Motor neuron (in vitro differentiated cells): Measurements from ENCODE around the gene LRIG3. TPM values are rescaled to one million over a fixed set of nuclear protein-coding genes. Genes with fewer than 3 reads are reported as not detected.

Source experiments
- ATAC-seq, 8 experiments: fragments of 200-7000 bp; cut with Tn5 transposase; replicated peaks in 6 of 8; 2 replicates each; pipeline ENCODE4 v1.8.0; 2021; ENCODE audit warnings: mild to moderate bottlenecking in 8 of 8, moderate library complexity in 8 of 8
- H3K27ac ChIP-seq, 2 donors: fragments of 250-450 bp; sonication (Bioruptor Pico); 2 replicates each; pipeline ENCODE4 v1.9.0; 2021; ENCODE audit warnings: antibody characterized with exemption in 2 of 2, mild to moderate bottlenecking in 2 of 2, moderate library complexity in 1 of 2
- H3K4me1 ChIP-seq, 2 donors: fragments of 250-450 bp; sonication (Bioruptor Pico); replicated peaks in 1 of 2; 2 replicates each; pipeline ENCODE4 v1.6.1; 2021; ENCODE audit warnings: antibody characterized with exemption in 2 of 2, mild to moderate bottlenecking in 2 of 2, moderate library complexity in 1 of 2
- H3K4me3 ChIP-seq, 5 donors: fragments of 250-450 bp; sonication (Bioruptor Pico); 2 replicates each; pipeline ENCODE4 v1.9.0; 2021; ENCODE audit warnings: antibody characterized with exemption in 5 of 5, mild to moderate bottlenecking in 5 of 5, moderate library complexity in 4 of 5
- whole genome bisulfite sequencing, 10 experiments: fragments of 450-650 bp; shearing (Covaris generic); methylation state at CpG; one replicate each; pipeline ENCODE4 v1.0.0; 2022; 5-methylcytosine and 5-hydroxymethylcytosine counted together
- in situ Hi-C, 9 experiments: fragments of 400-800 bp; cut with MboI; loops; one replicate each; pipeline ENCODE4 v1.15.0; 2021; ENCODE audit warnings: low sequenced_read_pairs in 9 of 9, low pct_unique_long_range_greater_than_20kb in 2 of 9; ENCODE audit not compliant: unreplicated experiment in 9 of 9
- total RNA-seq, 8 experiments: library from RNA; unstranded; fragments of 300-600 nt; gene quantifications; 2 replicates each; pipeline versions ENCODE4 v1.2.3 to v1.2.4, GENCODE V29; 2022

Gene LRIG3
- total RNA-seq, 8 experiments from 2014 or later = 3.2 to 150 (median 14.8) TPM

DNA sequence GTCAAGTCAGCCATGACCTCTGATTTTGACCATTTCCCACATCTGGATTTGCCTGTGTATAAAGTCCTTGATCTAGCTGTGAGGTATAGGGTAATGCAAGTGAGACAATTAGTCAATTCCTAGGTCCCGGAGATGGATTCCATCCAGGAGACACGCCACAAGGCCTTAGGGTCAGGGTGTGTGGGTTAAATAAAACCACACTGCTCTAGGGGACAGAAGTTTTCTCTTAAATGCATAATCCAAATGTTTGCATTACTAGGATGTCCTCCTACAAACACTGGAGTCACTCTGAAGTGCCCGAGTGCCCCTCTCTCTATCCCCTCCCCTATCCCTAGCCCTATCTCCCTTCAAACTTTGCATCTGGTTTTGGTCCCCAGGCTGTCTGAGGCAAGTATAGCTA is 26.8 kb downstream of the LRIG3 start:
- in situ Hi-C loops = loop anchor here in 1 of 9 experiments (25.0 kb wide), 1 partner anchor 356 kb away; no protein-coding TSS in a partner anchor
- ATAC-seq = peak in 3 of 8 experiments; percentile 52 to 80 (median 73)
- no peak overlapping the region for H3K27ac ChIP-seq
- H3K4me3 ChIP-seq = no peak overlapping the region
- WGBS, 10 experiments = 0 to 100% (median 88%) methylated on average over 1 to 3 of the region's 3 CpGs; no CpG with 5 or more reads in 5 of the 10 experiments
- H3K4me1 ChIP-seq = no peaks in the 10 kb centered on the region

DNA sequence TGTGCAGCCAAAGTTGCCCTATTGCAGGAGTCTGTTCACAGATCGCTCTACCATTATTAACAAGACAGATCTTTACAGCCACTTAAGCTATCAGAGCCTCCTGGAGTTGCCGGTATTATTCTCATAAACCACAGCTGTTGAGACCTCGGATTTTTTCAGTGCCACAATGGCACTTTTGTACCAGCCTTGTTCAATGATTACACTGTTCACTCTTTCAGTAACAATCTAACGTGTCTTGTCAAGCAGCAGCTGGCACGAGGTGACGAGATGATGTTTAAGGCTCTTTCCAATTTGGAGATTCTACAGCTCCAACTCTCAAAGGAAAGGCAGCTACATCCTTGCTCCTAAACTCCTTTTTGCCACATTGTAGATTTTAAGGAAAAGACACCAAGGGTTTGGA is 30.7 kb downstream of the LRIG3 start:
- no peak for ATAC-seq
- in situ Hi-C loops = loop anchor here in 1 of 9 experiments (25.0 kb wide), 1 partner anchor 352 kb away; no protein-coding TSS in a partner anchor
- Histone ChIP-seq H3K4me3 (no peak overlapping the region), H3K4me1 (no peaks in the 10 kb centered on the region), H3K27ac (no peak overlapping the region)
- WGBS, 10 experiments = 69 to 100% (median 85%) methylated on average over 1 to 6 of the region's 6 CpGs; no CpG with 5 or more reads in 2 of the 10 experiments

DNA sequence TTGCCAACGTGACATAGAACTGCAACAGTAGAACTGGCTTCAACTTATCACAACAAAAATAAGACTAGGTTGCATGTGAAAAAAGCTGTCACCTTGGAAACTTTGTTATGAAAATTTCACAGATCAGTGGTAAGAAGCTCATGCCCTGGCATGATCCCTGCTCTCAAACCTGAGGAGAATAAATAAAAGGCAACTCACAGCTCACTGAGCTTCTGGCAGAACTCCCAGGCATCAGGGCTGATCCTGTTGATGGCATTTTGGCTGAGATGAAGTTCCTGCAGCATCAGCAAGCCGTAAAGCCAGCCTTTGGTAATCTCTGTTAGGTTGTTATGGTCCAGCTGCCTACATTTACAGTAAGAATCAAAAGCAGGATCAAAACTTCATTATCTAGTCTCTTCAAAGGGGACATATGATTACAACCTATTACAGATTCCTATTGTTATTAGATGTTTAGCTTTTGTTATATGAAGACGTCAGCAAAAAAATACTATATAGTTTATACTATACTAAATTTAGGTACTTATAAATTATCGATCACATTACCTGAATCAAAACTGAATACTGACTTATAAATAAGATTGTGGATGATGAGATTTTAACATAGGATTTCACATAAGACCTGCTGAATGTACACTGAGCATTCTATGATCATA is 32.0 kb downstream of the LRIG3 start:
- whole genome bisulfite sequencing, 10 experiments = 25 to 100% (median 77%) methylated on average over 1 to 4 of the region's 4 CpGs
- H3K27ac ChIP-seq = no peak overlapping the region
- no peaks in the 10 kb centered on the region for H3K4me1 ChIP-seq
- ATAC-seq = peak in 3 of 8 experiments; percentile 55 to 63 (median 57)
- in situ Hi-C loops = loop anchor here in 1 of 9 experiments (25.0 kb wide), 1 partner anchor 351 kb away; no protein-coding TSS in a partner anchor
- no peak overlapping the region for H3K4me3 ChIP-seq

- Histone ChIP-seq H3K27ac (no peak overlapping the region), H3K4me3 (no peak overlapping the region), H3K4me1 (no peaks in the 10 kb centered on the region)
- 94 to 100% (median 98%) methylated on average over 2 to 6 of the region's 6 CpGs; no CpG with 5 or more reads in 1 of the 10 experiments for WGBS, 10 experiments
- in situ Hi-C loops = loop anchor here in 1 of 9 experiments (25.0 kb wide), 1 partner anchor 350 kb away; no protein-coding TSS in a partner anchor
- no peak for ATAC-seq
Measured at GRCh38 chr12:58887068-58887467, 33.2 kb downstream of the LRIG3 start.

DNA sequence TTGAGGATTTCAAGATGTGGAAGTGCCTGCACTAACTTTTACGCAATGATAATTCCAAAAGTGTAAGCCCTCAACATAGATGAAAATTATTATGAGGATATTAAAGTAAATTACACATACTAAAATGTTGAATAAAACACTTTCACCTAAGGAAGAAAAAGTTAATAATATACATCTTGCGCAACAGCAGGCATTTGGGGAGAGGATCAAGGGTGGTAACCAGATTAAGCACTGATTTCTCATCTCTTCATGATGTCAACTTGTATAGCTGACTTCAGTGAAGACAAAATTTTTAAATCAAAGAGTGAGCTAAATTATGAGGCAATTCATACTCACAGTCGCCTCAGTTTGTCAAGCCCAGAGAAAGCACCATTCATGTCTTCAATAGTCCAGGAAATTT is 33.8 kb downstream of the LRIG3 start:
- Histone ChIP-seq H3K27ac (no peak overlapping the region), H3K4me3 (no peak overlapping the region), H3K4me1 (no peaks in the 10 kb centered on the region)
- in situ Hi-C loops = loop anchor here in 1 of 9 experiments (25.0 kb wide), 1 partner anchor 349 kb away; no protein-coding TSS in a partner anchor
- no peak for ATAC-seq
- 90 to 100% (median 100%) methylated on average over 1 to 3 of the region's 3 CpGs for WGBS, 10 experiments

DNA sequence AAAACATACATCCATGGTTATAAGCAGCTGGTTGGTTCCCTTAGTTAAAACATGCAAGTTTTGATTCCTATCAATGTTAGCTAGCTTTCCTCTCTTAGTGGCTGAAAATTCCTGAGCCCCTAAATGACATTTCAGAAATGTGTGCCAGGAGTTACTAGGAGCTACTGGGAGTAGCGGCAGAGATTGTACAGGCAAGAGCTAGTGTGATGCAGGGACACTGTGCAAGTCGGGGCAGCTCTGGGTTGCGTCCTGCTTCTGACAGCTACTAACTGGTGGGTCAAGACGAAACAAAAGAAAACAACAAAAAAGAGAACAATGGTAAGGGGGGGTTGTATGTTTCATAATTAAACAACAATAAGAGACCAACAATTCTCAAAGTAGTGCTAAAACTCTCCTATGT is 35.4 kb downstream of the LRIG3 start:
- no peak for ATAC-seq
- WGBS, 10 experiments = 50 to 100% (median 85%) methylated on average over 2 to 4 of the region's 4 CpGs; no CpG with 5 or more reads in 2 of the 10 experiments

DNA sequence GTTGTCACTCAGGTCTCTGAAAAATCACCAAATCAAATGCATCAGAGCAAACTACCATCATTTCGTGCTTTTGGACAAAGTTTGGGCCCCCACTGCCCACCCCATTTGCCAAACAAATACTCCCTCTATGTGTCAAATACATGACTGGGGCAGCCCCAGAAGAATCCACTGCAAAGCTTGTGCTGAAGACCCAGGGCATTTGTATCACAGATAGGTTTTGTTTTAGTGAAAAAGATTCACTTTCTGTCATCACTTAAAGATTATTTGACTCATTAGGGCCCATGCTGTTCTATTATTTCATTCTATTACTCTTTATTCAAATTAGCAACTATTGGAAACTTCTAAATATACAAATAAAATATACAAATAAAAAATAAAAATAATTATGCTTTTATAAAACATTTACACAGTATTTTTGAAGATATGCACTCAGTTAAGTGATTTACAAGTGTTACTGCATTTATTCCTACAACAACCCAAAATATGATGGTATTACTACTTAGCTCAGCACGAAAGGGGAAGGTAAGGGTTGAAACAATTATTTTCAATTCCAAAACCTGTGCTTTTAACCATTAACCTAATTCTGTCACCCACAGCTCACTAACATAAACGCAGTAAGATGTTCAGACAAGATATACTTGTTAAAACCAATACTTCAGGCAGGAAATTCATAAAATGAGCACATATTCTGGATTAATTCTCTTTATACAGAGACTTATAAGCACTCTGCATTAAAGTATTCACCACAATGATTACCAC is 36.5 kb downstream of the LRIG3 start:
- in situ Hi-C loops = loop anchor here in 1 of 9 experiments (25.0 kb wide), 1 partner anchor 346 kb away; no protein-coding TSS in a partner anchor
- Histone ChIP-seq H3K4me3 (no peak overlapping the region), H3K4me1 (no peaks in the 10 kb centered on the region), H3K27ac (no peak overlapping the region)
- WGBS, 10 experiments = 57 to 100% (median 93%) methylated on average over 1 to 3 of the region's 3 CpGs; no CpG with 5 or more reads in 1 of the 10 experiments
- ATAC-seq = no peak

More for the DNA sequence above, 35.4 kb downstream of the LRIG3 start:
- in situ Hi-C loops = loop anchor here in 1 of 9 experiments (25.0 kb wide), 1 partner anchor 348 kb away; no protein-coding TSS in a partner anchor
- H3K4me1 ChIP-seq = no peaks in the 10 kb centered on the region
- no peak overlapping the region for H3K4me3 ChIP-seq
- no peak overlapping the region for H3K27ac ChIP-seq

DNA sequence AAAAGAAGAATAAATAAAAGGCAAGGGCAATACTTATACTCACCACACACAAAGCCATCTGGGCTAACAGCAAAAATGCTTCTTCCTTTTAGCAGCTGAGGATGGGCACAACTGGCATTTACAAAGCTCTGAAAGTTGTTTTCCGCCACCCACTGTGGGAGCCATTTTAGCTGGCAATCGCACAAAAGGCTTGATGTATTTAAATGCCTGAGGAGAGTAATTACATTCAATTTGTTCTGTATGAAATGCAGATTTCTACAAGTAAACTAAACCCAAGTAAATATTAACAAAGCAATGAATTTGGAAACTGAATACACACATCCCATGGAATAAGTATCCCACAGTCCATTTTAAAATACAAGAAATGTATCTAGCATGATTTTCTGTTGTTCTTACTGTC is 37.5 kb downstream of the LRIG3 start:
- 40 to 100% (median 96%) methylated on average over 1 to 2 of the region's 2 CpGs; no CpG with 5 or more reads in 2 of the 10 experiments for WGBS, 10 experiments
- ATAC-seq = peak in 1 of 8 experiments; percentile 92
- H3K4me3 ChIP-seq = no peak overlapping the region
- in situ Hi-C loops = loop anchor here in 1 of 9 experiments (25.0 kb wide), 1 partner anchor 346 kb away; no protein-coding TSS in a partner anchor
- H3K27ac ChIP-seq = no peak overlapping the region
- H3K4me1 ChIP-seq = no peaks in the 10 kb centered on the region

DNA sequence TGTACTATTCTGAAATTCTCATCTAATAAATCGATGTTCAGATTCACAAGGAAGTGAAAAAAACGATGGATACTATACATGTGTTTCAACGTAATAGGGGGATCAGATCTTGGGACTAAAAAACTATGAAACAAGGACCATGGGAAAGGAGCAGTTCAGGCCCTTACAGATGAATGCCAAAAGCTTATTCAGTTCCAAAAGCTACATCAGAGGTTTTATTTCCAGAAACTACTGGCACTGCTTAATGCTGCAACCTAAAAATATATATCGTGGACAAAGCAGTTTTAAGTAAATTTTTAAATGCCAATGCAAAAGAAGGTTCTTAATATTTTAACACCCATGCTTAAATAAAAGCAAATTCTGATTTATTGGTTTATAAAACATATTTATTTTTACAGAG is 38.5 kb downstream of the LRIG3 start:
- in situ Hi-C loops = loop anchor here in 1 of 9 experiments (25.0 kb wide), 1 partner anchor 345 kb away; no protein-coding TSS in a partner anchor
- H3K27ac ChIP-seq = no peak overlapping the region
- WGBS, 10 experiments = 5 to 100% (median 89%) methylated on average over 3 to 4 of the region's 4 CpGs

DNA sequence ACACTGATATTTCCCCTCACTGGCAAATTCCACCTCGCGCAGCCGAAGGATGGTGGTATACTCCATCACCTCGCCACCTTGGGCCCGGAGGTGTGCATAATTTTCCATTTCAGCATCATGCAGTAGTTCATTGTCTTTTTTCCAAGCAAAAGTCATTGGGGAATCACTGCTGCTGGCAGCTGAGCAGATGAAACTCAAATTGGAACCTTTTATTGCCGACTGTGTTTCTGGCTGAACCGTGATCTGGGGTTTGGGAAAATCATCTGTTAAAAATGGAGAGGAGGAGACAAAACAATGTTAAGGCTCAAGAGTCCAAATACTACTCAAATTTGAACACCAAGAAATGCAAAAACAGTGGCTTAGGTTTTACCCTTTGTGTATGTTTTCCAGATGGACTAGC is 39.7 kb downstream of the LRIG3 start:
- no peak for ATAC-seq
- H3K27ac ChIP-seq = no peak overlapping the region
- no peaks in the 10 kb centered on the region for H3K4me1 ChIP-seq
- WGBS, 10 experiments = 76 to 100% (median 95%) methylated on average over 4 to 7 of the region's 7 CpGs; no CpG with 5 or more reads in 2 of the 10 experiments
- no peak overlapping the region for H3K4me3 ChIP-seq
- in situ Hi-C loops = loop anchor here in 1 of 9 experiments (25.0 kb wide), 1 partner anchor 343 kb away; no protein-coding TSS in a partner anchor

More for the DNA sequence above, 38.5 kb downstream of the LRIG3 start:
- Histone ChIP-seq H3K4me3 (no peak overlapping the region), H3K4me1 (no peaks in the 10 kb centered on the region)
- no peak for ATAC-seq

- H3K4me3 ChIP-seq = no peak overlapping the region
- no peak overlapping the region for H3K27ac ChIP-seq
- peak in 4 of 8 experiments; percentile 14 to 93 (median 52) for ATAC-seq
- 63 to 100% (median 89%) methylated on average over 1 to 9 of the region's 15 CpGs; no CpG with 5 or more reads in 1 of the 10 experiments for WGBS, 10 experiments
- in situ Hi-C loops = loop anchor here in 1 of 9 experiments (25.0 kb wide), 1 partner anchor 340 kb away; no protein-coding TSS in a partner anchor
- no peaks in the 10 kb centered on the region for H3K4me1 ChIP-seq
Measured at GRCh38 chr12:58877243-58877743, 43.0 kb downstream of the LRIG3 start.

DNA sequence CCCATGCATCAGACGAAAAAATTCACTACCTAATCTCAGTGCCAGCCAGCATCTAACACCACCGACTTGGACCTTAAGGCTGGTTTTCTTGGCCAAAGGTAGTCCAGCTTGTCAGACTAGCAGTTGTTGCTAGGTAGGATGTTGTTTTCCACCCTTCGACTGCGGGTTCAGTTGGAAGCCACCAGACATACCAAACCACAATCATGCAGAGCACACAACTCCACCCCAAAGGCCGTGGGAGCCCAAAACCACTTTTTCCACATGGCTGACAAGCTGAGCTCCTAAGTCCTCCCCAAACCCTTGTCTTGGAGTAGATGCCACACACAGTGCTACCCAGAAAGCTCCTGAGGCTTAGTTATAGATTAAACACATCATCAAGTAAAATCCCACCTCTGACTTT is 46.8 kb downstream of the LRIG3 start:
- in situ Hi-C loops = no loop called here
- ATAC-seq = no peak
- no peak overlapping the region for H3K27ac ChIP-seq
- no peak overlapping the region for H3K4me3 ChIP-seq
- WGBS, 10 experiments = 20 to 100% (median 90%) methylated on average over 1 to 5 of the region's 5 CpGs; no CpG with 5 or more reads in 1 of the 10 experiments
- H3K4me1 ChIP-seq = no peaks in the 10 kb centered on the region
